RWPE1 (cell line): ENCODE measurements around the gene NONO.
"Not testable (repeated sequence)": the region's sequence is repeated elsewhere in the genome, so short reads cannot be mapped to it uniquely, and the experiment has no call there.

Source experiments
- CTCF ChIA-PET: fragments of 350-600 bp; sonication (Branson Sonifier 250); formaldehyde crosslinking; extraction: SDS; loops from one replicate; lab custom pipeline; 2021; lab: Yijun Ruan, JAX
- POLR2A ChIA-PET: fragments of 400-600 bp; formaldehyde crosslinking; extraction: SDS; loops from one replicate; lab custom pipeline; 2020; ENCODE audit warnings: antibody characterized with exemption; ENCODE audit not compliant: low non-redundant PET; lab: Yijun Ruan, JAX
- DNase-seq: peaks from one replicate; pipeline ENCODE4 v3.0.0; 2012; ENCODE audit warnings: low spot score
- H3K27ac ChIP-seq: fragments of 450-650 bp; 2 replicates; pipeline ENCODE4 v1.5.1; 2017
- TF ChIP-seq, protein P1 (sequence below): fragments of 450-650 bp; conservative IDR thresholded peaks from 2 replicates; pipeline ENCODE4 v1.5.1; 2017; ENCODE audit warnings: low read depth, mild to moderate bottlenecking

Gene NONO

DNA sequence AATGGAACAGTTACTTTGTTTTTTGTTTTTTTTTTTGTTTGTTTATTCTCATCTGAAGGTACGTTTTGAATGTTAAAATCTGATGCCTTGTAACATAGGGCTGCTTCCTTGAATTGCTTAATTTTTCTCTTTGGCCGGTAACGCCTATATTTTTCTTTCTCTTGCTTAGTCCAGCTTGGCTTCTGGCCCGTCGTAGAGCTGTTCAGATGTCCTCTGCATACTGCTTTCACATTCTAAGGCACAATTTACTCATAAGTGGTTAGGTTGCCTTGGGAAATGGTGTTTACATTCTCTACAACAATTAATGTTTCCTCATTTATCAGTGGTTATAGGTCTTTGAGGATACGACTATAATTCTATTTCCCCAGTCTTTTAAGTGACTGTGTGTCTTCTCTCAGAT is 7.9 kb downstream of the NONO start:
- POLR2A ChIA-PET: no interaction called here
- CTCF ChIA-PET: no interaction called here
- TF ChIP-seq, protein P1, sequence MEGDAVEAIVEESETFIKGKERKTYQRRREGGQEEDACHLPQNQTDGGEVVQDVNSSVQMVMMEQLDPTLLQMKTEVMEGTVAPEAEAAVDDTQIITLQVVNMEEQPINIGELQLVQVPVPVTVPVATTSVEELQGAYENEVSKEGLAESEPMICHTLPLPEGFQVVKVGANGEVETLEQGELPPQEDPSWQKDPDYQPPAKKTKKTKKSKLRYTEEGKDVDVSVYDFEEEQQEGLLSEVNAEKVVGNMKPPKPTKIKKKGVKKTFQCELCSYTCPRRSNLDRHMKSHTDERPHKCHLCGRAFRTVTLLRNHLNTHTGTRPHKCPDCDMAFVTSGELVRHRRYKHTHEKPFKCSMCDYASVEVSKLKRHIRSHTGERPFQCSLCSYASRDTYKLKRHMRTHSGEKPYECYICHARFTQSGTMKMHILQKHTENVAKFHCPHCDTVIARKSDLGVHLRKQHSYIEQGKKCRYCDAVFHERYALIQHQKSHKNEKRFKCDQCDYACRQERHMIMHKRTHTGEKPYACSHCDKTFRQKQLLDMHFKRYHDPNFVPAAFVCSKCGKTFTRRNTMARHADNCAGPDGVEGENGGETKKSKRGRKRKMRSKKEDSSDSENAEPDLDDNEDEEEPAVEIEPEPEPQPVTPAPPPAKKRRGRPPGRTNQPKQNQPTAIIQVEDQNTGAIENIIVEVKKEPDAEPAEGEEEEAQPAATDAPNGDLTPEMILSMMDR: no peak
- DNase-seq: no peak
- H3K27ac ChIP-seq: no peak overlapping the region

DNA sequence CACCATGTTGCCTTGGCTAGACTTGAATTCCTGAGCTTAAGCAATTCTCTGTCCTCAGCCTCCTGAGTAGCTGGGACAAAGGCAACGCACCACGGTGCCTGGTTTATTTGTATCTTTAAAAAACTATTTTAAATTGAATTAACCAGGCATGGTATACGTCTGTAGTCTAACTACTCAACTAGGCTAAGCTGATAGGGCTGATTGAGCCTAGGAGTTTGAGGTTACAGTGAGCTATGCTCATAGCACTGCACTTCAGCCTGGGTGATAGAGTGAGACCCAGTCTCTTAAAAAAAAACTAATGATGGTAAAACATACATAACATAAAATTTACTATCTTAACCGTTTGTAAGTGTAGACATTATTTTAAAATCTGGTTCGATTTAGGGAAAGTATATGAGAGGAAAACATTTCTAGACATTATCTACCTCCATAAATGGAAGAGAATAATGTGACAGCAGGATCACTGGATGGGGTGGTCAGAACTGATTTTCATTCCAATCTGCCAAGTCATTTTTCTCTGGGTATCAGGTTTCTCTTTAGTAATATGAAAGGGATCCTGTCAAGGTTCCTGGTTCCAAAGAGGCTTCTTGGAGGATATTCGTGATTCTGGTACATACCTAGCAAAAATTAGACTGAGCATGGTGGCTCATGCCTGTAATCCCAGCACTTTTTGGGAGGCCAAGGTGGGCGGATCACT is 9.4 kb downstream of the NONO start:
- TF ChIP-seq, protein P1: no peak
- no peak for DNase-seq
- ChIA-PET POLR2A (no interaction called here), CTCF (interaction anchor here (0.5 kb wide), 1 partner anchor 88 kb away, joined by 3 read pairs; no protein-coding TSS in a partner anchor)
- H3K27ac ChIP-seq: no peak overlapping the region

DNA sequence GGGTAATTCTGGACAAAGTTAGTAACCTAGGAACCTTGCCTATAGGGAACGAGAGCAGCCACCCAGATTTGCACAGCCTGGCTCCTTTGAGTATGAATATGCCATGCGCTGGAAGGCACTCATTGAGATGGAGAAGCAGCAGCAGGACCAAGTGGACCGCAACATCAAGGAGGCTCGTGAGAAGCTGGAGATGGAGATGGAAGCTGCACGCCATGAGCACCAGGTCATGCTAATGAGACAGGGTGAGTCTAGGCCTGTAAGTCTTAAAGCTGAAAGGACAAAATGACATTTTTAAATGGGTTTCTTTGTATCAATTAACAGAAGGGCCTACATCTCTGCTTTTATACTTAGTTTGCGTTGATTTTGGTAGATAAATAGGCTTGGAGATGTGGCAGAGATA is 13.4 kb downstream of the NONO start:
- ChIA-PET POLR2A (no interaction called here), CTCF (no interaction called here)
- TF ChIP-seq, protein P1: no peak
- no peak for DNase-seq
- no peak overlapping the region for H3K27ac ChIP-seq

DNA sequence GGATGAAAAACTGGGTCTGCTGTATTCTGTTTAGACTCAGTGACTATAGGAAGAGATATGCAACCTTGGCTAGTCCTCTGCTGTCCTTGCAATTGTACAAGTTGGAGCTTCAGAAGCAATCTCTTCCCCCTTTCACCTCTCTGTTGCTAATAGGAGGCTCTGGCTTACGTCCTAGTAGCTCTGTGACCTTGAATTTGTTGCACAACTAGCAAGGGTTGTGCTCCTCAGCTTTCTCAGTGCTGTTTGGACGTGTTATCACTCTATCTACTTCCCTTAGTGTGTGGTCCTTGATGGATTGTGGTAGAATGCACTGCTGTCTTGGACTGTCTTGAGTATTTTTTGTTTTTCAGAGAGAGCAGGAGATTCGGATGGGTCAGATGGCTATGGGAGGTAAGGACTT is 14.7 kb downstream of the NONO start:
- H3K27ac ChIP-seq: no peak overlapping the region
- TF ChIP-seq, protein P1: no peak
- CTCF ChIA-PET: no interaction called here
- POLR2A ChIA-PET: no interaction called here
- no peak for DNase-seq

DNA sequence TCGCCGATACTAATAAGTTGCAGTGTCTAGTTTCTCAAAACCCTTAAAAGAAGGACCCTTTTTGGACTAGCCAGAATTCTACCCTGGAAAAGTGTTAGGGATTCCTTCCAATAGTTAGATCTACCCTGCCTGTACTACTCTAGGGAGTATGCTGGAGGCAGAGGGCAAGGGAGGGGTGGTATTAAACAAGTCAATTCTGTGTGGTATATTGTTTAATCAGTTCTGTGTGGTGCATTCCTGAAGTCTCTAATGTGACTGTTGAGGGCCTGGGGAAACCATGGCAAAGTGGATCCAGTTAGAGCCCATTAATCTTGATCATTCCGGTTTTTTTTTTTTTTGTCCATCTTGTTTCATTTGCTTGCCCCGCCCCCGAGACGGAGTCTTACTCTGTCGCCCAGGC is 16.6 kb downstream of the NONO start:
- POLR2A ChIA-PET, CTCF ChIA-PET, H3K27ac ChIP-seq, DNase-seq: not testable (repeated sequence)

DNA sequence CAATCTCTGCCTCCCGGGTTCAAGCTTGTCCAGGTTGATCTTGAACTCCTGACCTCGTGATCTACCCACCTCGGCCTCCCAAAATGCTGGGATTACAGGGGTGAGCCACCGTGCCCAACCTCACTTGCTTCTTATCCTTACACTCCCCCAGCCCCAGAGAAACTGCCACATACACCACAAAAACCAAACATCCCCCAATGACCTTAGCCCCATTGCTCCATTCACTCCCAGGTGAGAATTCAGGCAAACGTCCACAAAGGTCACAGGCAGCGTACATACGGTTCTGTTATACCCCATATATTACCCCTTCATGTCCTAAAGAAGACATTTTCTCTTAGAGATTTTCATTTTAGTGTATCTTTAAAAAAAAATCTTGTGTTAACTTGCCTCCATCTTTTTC is 17.1 kb downstream of the NONO start:
- POLR2A ChIA-PET, H3K27ac ChIP-seq, CTCF ChIA-PET, DNase-seq: not testable (repeated sequence)

DNA sequence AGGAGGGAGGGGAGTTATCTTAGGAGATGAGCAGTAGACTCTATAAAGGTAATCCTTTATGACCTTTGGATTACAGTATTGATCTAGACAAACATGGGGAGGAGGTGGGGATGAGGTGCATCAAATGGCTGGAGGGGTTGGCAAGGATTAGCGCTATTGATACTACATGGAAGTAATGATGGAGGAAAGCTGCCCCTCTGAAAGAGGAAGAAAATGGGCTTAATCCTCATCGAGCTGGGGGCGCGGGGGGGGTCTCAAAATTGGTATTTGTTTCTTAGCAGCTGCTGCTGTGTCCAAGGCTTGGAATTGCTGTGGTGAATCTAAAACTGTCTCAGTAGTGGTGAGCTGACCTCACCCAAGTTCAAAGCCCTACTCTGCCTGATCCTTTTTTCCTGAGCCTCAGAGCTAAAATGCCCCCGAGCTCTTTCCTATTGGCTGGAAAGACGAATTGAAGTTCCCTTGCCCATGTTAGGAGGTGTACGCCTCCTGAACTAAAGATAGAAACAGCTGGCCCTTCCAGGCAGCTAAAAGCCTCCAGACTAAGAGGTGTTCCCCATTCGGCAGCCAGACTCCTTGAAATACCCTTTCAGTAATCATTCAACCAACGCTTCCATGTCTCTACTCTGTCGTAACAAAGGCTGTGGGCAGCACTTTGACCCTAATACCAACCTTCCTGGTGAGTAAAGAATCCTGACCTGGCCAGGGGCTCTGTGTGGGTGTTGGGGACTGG is 17.9 kb downstream of the NONO start, which contains the start of gene ITGB1BP2:
Gene ITGB1BP2 (plus strand): TSS at position 556 of the 730 bp plus-strand sequence. CDS start 57 bp downstream, at position 613.
- CTCF ChIA-PET: no interaction called here
- POLR2A ChIA-PET: no interaction called here

More for the DNA sequence above, 17.9 kb downstream of the NONO start, which contains the start of gene ITGB1BP2:
- TF ChIP-seq, protein P1: no peak
- DNase-seq: no peak
- H3K27ac ChIP-seq: 0 out of 2 replicates have a peak within 1 kb of the TSS, but pooled peaks have one; percentile 23
